Measurements from ENCODE around the gene HNRNPF. TPM values are rescaled to one million over a fixed set of nuclear protein-coding genes. Genes with fewer than 3 reads are reported as not detected.
A peak's percentile ranks its signal among the peaks of the same experiment; 100 is the strongest.

HNRNPF gene
- polyA plus RNA-seq, 1 donor (not counting 4 experiments of a cell fraction or from before 2014, with no cell fraction given), result 238 TPM

GRCh38 chr10:43401627-43402026 lies 7.4 kb downstream of the HNRNPF start:
- no peak overlapping the region for H2AFZ ChIP-seq (ENCODE audit: control insufficient read depth, low read length)
- H3K4me1 ChIP-seq (ENCODE audit: control insufficient read depth, extremely low read depth, insufficient read depth, low read length), result peaks cover 66% of the 10 kb centered on the region
- dilution Hi-C loops (cut with MboI; ENCODE audit: extremely low pct_ligation_motif_present, low sequenced_read_pairs), result no loop called here
- no peak overlapping the region for H3K9ac ChIP-seq (ENCODE audit: control insufficient read depth, extremely low read depth, insufficient read depth, low read length)
- TF ChIP-seq CTCF (optimal IDR thresholded peaks at IDR 0.05 in 1 of 3, IDR thresholded peaks at IDR 0.05 in 1 of 3, conservative IDR thresholded peaks at IDR 0.05 in 1 of 3; ENCODE audit: extremely low read depth in 1 of 3, insufficient read depth in 2 of 3, low read length in 3 of 3) (no peak), EZH2 (IDR thresholded peaks at IDR 0.05; ENCODE audit: low read length) (no peak)
- H3K27ac ChIP-seq (ENCODE audit: control insufficient read depth, insufficient read depth, low read length), result no peak overlapping the region
- no peak overlapping the region for H3K4me2 ChIP-seq (ENCODE audit: control insufficient read depth, extremely low read depth, insufficient read depth, low read depth, low read length)
- H3K36me3 ChIP-seq (ENCODE audit: control insufficient read depth in 2 of 2, extremely low read depth in 1 of 2, insufficient read depth in 2 of 2, low read length in 2 of 2), result peaks cover 3 to 19% of the 10 kb centered on the region in 2 experiments
- peaks cover 54% of the 10 kb centered on the region for H4K20me1 ChIP-seq (ENCODE audit: control insufficient read depth, extremely low read depth, insufficient read depth, low read length)
- FAIRE-seq, result no peak
- DNase-seq (ENCODE audit: low read depth, low spot score), result no peak
- H3K79me2 ChIP-seq (ENCODE audit: control insufficient read depth, insufficient read depth, low read length), result peaks cover 97% of the 10 kb centered on the region
- H3K27me3 ChIP-seq (ENCODE audit: control insufficient read depth, extremely low read depth, insufficient read depth, low read length), result no peaks in the 10 kb centered on the region
- H3K4me3 ChIP-seq (ENCODE audit: control insufficient read depth in 2 of 3, extremely low read depth in 1 of 3, insufficient read depth in 2 of 3, low read depth in 1 of 3, low read length in 3 of 3), result no peak overlapping the region
- no peaks in the 10 kb centered on the region for H3K9me3 ChIP-seq (ENCODE audit: control insufficient read depth, low read depth, low read length)
- H3K9me1 ChIP-seq (ENCODE audit: control insufficient read depth, extremely low read depth, insufficient read depth, low read length), result no peaks in the 10 kb centered on the region

- H3K9ac ChIP-seq (ENCODE audit: control insufficient read depth, extremely low read depth, insufficient read depth, low read length), result no peak overlapping the region
- no peak for DNase-seq (ENCODE audit: low read depth, low spot score)
- dilution Hi-C loops (cut with MboI; ENCODE audit: extremely low pct_ligation_motif_present, low sequenced_read_pairs), result no loop called here
These were observed 9.4 kb downstream of the HNRNPF start for GRCh38 chr10:43399320-43400310.

More at GRCh38 chr10:43399320-43400310, 9.4 kb downstream of the HNRNPF start:
- no peak for FAIRE-seq
- TF ChIP-seq CTCF (optimal IDR thresholded peaks at IDR 0.05 in 1 of 3, IDR thresholded peaks at IDR 0.05 in 1 of 3, conservative IDR thresholded peaks at IDR 0.05 in 1 of 3; ENCODE audit: extremely low read depth in 1 of 3, insufficient read depth in 2 of 3, low read length in 3 of 3), result no peak
- no peak for TF ChIP-seq EZH2 (IDR thresholded peaks at IDR 0.05; ENCODE audit: low read length)
- H2AFZ ChIP-seq (ENCODE audit: control insufficient read depth, low read length), result no peak overlapping the region
- peak overlapping the region; percentile 2 for H3K4me2 ChIP-seq (ENCODE audit: control insufficient read depth, extremely low read depth, insufficient read depth, low read depth, low read length)
- no peaks in the 10 kb centered on the region for H3K9me3 ChIP-seq (ENCODE audit: control insufficient read depth, low read depth, low read length)
- no peak overlapping the region for H3K4me3 ChIP-seq (ENCODE audit: control insufficient read depth in 2 of 3, extremely low read depth in 1 of 3, insufficient read depth in 2 of 3, low read depth in 1 of 3, low read length in 3 of 3)
- no peaks in the 10 kb centered on the region for H3K9me1 ChIP-seq (ENCODE audit: control insufficient read depth, extremely low read depth, insufficient read depth, low read length)
- peaks cover 96% of the 10 kb centered on the region for H3K79me2 ChIP-seq (ENCODE audit: control insufficient read depth, insufficient read depth, low read length)
- no peaks in the 10 kb centered on the region for H3K27me3 ChIP-seq (ENCODE audit: control insufficient read depth, extremely low read depth, insufficient read depth, low read length)
- H3K27ac ChIP-seq (ENCODE audit: control insufficient read depth, insufficient read depth, low read length), result peak overlapping the region; percentile 4
- peaks cover 5 to 27% of the 10 kb centered on the region in 2 experiments for H3K36me3 ChIP-seq (ENCODE audit: control insufficient read depth in 2 of 2, extremely low read depth in 1 of 2, insufficient read depth in 2 of 2, low read length in 2 of 2)
- H4K20me1 ChIP-seq (ENCODE audit: control insufficient read depth, extremely low read depth, insufficient read depth, low read length), result peaks cover 45% of the 10 kb centered on the region
- H3K4me1 ChIP-seq (ENCODE audit: control insufficient read depth, extremely low read depth, insufficient read depth, low read length), result peaks cover 59% of the 10 kb centered on the region

Data from keratinocyte (primary cell).